ENCODE data around the gene VAV3. TPM values are rescaled to one million over a fixed set of nuclear protein-coding genes. Genes with fewer than 3 reads are reported as not detected.

The VAV3 gene
- total RNA-seq, 4 donors from 2014 or later = 44.1 to 123 (median 111) TPM

GRCh38 chr1:107572674-107573211 lies 392.2 kb downstream of the VAV3 start:
- WGBS, 2 donors (ENCODE audit: low coverage in 1 of 2) = 40 to 56% methylated on average over 3 of the region's 3 CpGs
- no peaks in the 10 kb centered on the region for H3K27me3 ChIP-seq
- in situ Hi-C loops (cut with MboI; ENCODE audit: low pct_ligation_motif_present in 1 of 4, low pct_unique_long_range_greater_than_20kb in 1 of 4, low sequenced_read_pairs in 3 of 4) (no loop called here), intact Hi-C loops (cut with DNase I; ENCODE audit: low total_unique reads) (no loop called here)
- H3K4me3 ChIP-seq = no peak overlapping the region
- H3K36me3 ChIP-seq = peaks cover 0 to 11% (median 0%) of the 10 kb centered on the region in 4 donors
- TF ChIP-seq POLR2AphosphoS5 (IDR thresholded peaks at IDR 0.05) (peak; percentile 37 to 61 (median 39)), CTCF (IDR thresholded peaks at IDR 0.05) (no peak), EP300 (IDR thresholded peaks at IDR 0.05; ENCODE audit: low read depth) (peak; percentile 55)
- peaks cover 0 to 9% (median 0%) of the 10 kb centered on the region in 4 donors for H3K4me1 ChIP-seq
- H3K9me3 ChIP-seq = no peaks in the 10 kb centered on the region
- DNase-seq = no peak
- H3K27ac ChIP-seq = peak overlapping the region in 2 of 4 donors; percentile 39 to 64

- Histone ChIP-seq H3K4me3 (no peak overlapping the region), H3K27me3 (no peaks in the 10 kb centered on the region), H3K36me3 (peaks cover 0 to 11% (median 0%) of the 10 kb centered on the region in 4 donors), H3K27ac (no peak overlapping the region), H3K9me3 (no peaks in the 10 kb centered on the region), H3K4me1 (peaks cover 0 to 9% (median 0%) of the 10 kb centered on the region in 4 donors)
- intact Hi-C loops (cut with DNase I; ENCODE audit: low total_unique reads) (no loop called here), in situ Hi-C loops (cut with MboI; ENCODE audit: low pct_ligation_motif_present in 1 of 4, low pct_unique_long_range_greater_than_20kb in 1 of 4, low sequenced_read_pairs in 3 of 4) (no loop called here)
- DNase-seq = no peak
- TF ChIP-seq POLR2A (IDR thresholded peaks at IDR 0.05) = no peak
- 96% methylated on average over 15 of the region's 15 CpGs; no CpG with 5 or more reads in 1 of the 2 donors for WGBS, 2 donors (ENCODE audit: low coverage in 1 of 2)
Measured at GRCh38 chr1:107570768-107571167, 394.2 kb downstream of the VAV3 start.

GRCh38 chr1:107563441-107563840 lies 401.5 kb downstream of the VAV3 start:
- Histone ChIP-seq H3K36me3 (no peaks in the 10 kb centered on the region), H3K4me1 (no peaks in the 10 kb centered on the region), H3K9me3 (no peaks in the 10 kb centered on the region), H3K4me3 (no peak overlapping the region), H3K27ac (no peak overlapping the region), H3K27me3 (no peaks in the 10 kb centered on the region)
- DNase-seq = no peak
- in situ Hi-C loops (cut with MboI; ENCODE audit: low pct_ligation_motif_present in 1 of 4, low pct_unique_long_range_greater_than_20kb in 1 of 4, low sequenced_read_pairs in 3 of 4) (no loop called here), intact Hi-C loops (cut with DNase I; ENCODE audit: low total_unique reads) (no loop called here)
- WGBS, 2 donors (ENCODE audit: low coverage in 1 of 2) = 74 to 87% methylated on average over 3 of the region's 3 CpGs
- no peak for TF ChIP-seq CTCF (IDR thresholded peaks at IDR 0.05)
- TF ChIP-seq EP300 (IDR thresholded peaks at IDR 0.05; ENCODE audit: low read depth) = no peak
- TF ChIP-seq POLR2AphosphoS5 (IDR thresholded peaks at IDR 0.05) = no peak
- TF ChIP-seq POLR2A (IDR thresholded peaks at IDR 0.05) = no peak

GRCh38 chr1:107559881-107560280 lies 405.1 kb downstream of the VAV3 start:
- Histone ChIP-seq H3K4me1 (no peaks in the 10 kb centered on the region), H3K4me3 (no peak overlapping the region), H3K27me3 (no peaks in the 10 kb centered on the region), H3K27ac (no peak overlapping the region), H3K36me3 (no peaks in the 10 kb centered on the region), H3K9me3 (no peaks in the 10 kb centered on the region)
- no peak for TF ChIP-seq POLR2AphosphoS5 (IDR thresholded peaks at IDR 0.05)
- TF ChIP-seq POLR2A (IDR thresholded peaks at IDR 0.05) = no peak
- TF ChIP-seq EP300 (IDR thresholded peaks at IDR 0.05; ENCODE audit: low read depth) = no peak
- TF ChIP-seq CTCF (IDR thresholded peaks at IDR 0.05) = no peak
- DNase-seq = no peak
- in situ Hi-C loops (cut with MboI; ENCODE audit: low pct_ligation_motif_present in 1 of 4, low pct_unique_long_range_greater_than_20kb in 1 of 4, low sequenced_read_pairs in 3 of 4) = no loop called here
- intact Hi-C loops (cut with DNase I; ENCODE audit: low total_unique reads) = loop anchor here (2.0 kb wide), 1 partner anchor 35 kb away; no protein-coding TSS in a partner anchor
- 84 to 95% methylated on average over 2 to 3 of the region's 3 CpGs for WGBS, 2 donors (ENCODE audit: low coverage in 1 of 2)

- intact Hi-C loops (cut with DNase I; ENCODE audit: low total_unique reads) (no loop called here), in situ Hi-C loops (cut with MboI; ENCODE audit: low pct_ligation_motif_present in 1 of 4, low pct_unique_long_range_greater_than_20kb in 1 of 4, low sequenced_read_pairs in 3 of 4) (no loop called here)
- H3K4me1 ChIP-seq = no peaks in the 10 kb centered on the region
- 83 to 100% methylated on average over 1 to 2 of the region's 2 CpGs for WGBS, 2 donors (ENCODE audit: low coverage in 1 of 2)
- no peaks in the 10 kb centered on the region for H3K9me3 ChIP-seq
- H3K27me3 ChIP-seq = no peaks in the 10 kb centered on the region
- H3K36me3 ChIP-seq = no peaks in the 10 kb centered on the region
- TF ChIP-seq POLR2AphosphoS5 (IDR thresholded peaks at IDR 0.05) (no peak), POLR2A (IDR thresholded peaks at IDR 0.05) (no peak), EP300 (IDR thresholded peaks at IDR 0.05; ENCODE audit: low read depth) (no peak), CTCF (IDR thresholded peaks at IDR 0.05) (no peak)
- no peak overlapping the region for H3K27ac ChIP-seq
- no peak overlapping the region for H3K4me3 ChIP-seq
- no peak for DNase-seq
Measured at GRCh38 chr1:107557095-107557494, 407.9 kb downstream of the VAV3 start.

Measured in transverse colon (tissue), 4 donors.